Thymus (tissue), 11 donors: ENCODE results near the gene FGF14. TPM values are rescaled to one million over a fixed set of nuclear protein-coding genes. Genes with fewer than 3 reads are reported as not detected.

Experiments used
- DNase-seq, 9 donors: peaks; one replicate each; pipeline ENCODE4 v3.0.0-alpha.2; 2013; ENCODE audit warnings: low spot score in 9 of 9, low read depth in 6 of 9, missing footprints in 1 of 9
- H3K27ac ChIP-seq, 2 donors: one replicate each; pipeline ENCODE4 v1.5.1; 2013; ENCODE audit warnings: control low read depth in 1 of 2, low read depth in 1 of 2, low read length in 1 of 2, mild to moderate bottlenecking in 1 of 2, moderate library complexity in 1 of 2
- H3K27me3 ChIP-seq, 2 donors: one replicate each; pipeline ENCODE4 v1.5.1; 2013; ENCODE audit warnings: low read length in 1 of 2; ENCODE audit not compliant: control insufficient read depth in 2 of 2, insufficient read depth in 1 of 2
- H3K36me3 ChIP-seq, 2 donors: one replicate each; pipeline ENCODE4 v1.5.1; 2013; ENCODE audit warnings: low read length in 1 of 2, mild to moderate bottlenecking in 1 of 2, moderate library complexity in 1 of 2; ENCODE audit not compliant: control insufficient read depth in 2 of 2, insufficient read depth in 2 of 2
- H3K4me1 ChIP-seq, 2 donors: one replicate each; pipeline ENCODE4 v1.5.1; 2013; ENCODE audit warnings: low read length in 2 of 2; ENCODE audit not compliant: control insufficient read depth in 2 of 2, insufficient read depth in 2 of 2
- H3K4me3 ChIP-seq, 2 donors: one replicate each; pipeline ENCODE4 v1.5.1; 2013; ENCODE audit warnings: low read length in 2 of 2, control low read depth in 1 of 2, mild to moderate bottlenecking in 1 of 2
- H3K9me3 ChIP-seq, 2 donors: one replicate each; pipeline ENCODE4 v1.5.1; 2013; ENCODE audit warnings: low read length in 1 of 2, mild to moderate bottlenecking in 1 of 2; ENCODE audit not compliant: control insufficient read depth in 2 of 2, insufficient read depth in 1 of 2
- WGBS: extraction: QIAGEN DNeasy Blood & Tissue Kit; methylation state at CpG from one replicate; pipeline ENCODE4 v1.1.7; 2013; 5-methylcytosine and 5-hydroxymethylcytosine counted together
- polyA plus RNA-seq: library from polyadenylated mRNA; stranded (reverse); fragments of 200-250 nt; gene quantifications from one replicate; pipeline ENCODE4 v1.2.3, GENCODE V29; 2013
- total RNA-seq: library from RNA; stranded (reverse); fragments of 120-200 nt; gene quantifications from one replicate; pipeline ENCODE4 v1.2.4, GENCODE V29; 2013
- donor health status: healthy.

FGF14 gene
- total and polyA plus RNA-seq, 2 donors = 0.05 to 0.14 TPM

DNA sequence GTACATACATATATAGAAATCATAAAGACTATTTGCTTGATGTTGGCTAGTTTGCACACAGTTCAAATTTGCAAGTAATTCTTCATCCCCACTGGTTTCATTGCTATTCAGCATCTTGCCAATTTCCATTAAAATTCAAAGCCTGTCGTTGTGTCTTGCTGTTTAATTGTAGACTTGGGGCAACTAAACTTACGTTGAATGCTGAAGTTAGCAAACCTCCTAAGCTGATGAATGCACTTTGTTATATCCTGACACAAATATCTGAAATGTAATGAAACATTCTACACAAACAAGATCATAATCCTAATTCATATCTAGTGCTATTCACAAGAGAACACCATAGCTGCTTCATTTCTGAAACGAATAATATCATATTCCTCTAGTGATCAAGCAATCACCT is 568.2 kb downstream of the FGF14 start:
- 89% methylated on average over 3 of the region's 3 CpGs for WGBS
- DNase-seq = no peak
- H3K36me3 ChIP-seq = no peaks in the 10 kb centered on the region
- H3K27ac ChIP-seq = no peak overlapping the region
- no peaks in the 10 kb centered on the region for H3K27me3 ChIP-seq
- no peaks in the 10 kb centered on the region for H3K4me1 ChIP-seq
- no peaks in the 10 kb centered on the region for H3K9me3 ChIP-seq
- no peak overlapping the region for H3K4me3 ChIP-seq

DNA sequence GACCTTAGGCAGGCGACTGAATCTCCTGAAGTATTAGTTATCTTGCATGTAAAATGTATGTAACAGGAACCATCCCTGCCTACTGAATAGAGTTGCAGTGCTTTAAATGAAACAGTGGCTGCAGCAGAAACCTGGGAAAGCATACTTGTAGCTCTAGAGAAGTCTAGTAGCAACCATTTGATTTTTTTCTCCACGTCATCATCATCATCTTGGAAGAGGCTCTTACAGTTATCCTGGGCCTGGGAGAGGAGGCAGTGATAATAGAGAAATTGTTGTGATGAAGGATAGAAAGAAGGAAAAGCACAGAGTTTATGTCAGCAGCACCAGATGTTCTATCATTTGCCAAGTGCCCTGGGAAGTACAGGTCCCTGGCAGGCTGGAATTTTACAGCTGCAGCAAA is 571.8 kb downstream of the FGF14 start:
- Histone ChIP-seq H3K36me3 (no peaks in the 10 kb centered on the region), H3K27ac (no peak overlapping the region), H3K4me3 (no peak overlapping the region), H3K4me1 (no peaks in the 10 kb centered on the region), H3K27me3 (no peaks in the 10 kb centered on the region), H3K9me3 (no peaks in the 10 kb centered on the region)
- DNase-seq = no peak
- WGBS = 84% methylated on average over 2 of the region's 2 CpGs

DNA sequence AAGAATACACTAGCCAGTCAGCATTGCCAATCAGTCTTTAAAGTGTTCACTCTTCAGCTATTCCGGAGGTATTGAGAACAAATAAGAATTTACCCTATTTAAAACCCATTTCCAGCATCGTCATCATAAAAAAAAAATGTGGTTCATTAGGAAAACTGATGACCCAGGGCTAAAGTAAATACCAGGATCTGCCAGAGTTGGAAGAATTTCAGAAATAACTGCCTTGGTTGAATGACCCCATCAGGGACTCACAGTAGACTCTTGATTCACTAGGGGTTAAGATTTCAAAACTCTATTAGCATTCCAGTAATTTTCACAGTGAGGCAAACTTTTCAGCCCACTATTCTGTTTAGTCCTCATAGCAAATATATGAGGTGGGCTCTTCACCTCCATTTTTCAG is 572.4 kb downstream of the FGF14 start:
- H3K27me3 ChIP-seq = no peaks in the 10 kb centered on the region
- 87% methylated on average over 2 of the region's 2 CpGs for WGBS
- no peak for DNase-seq
- H3K9me3 ChIP-seq = no peaks in the 10 kb centered on the region
- no peak overlapping the region for H3K27ac ChIP-seq
- H3K4me1 ChIP-seq = no peaks in the 10 kb centered on the region
- H3K4me3 ChIP-seq = no peak overlapping the region
- no peaks in the 10 kb centered on the region for H3K36me3 ChIP-seq

DNA sequence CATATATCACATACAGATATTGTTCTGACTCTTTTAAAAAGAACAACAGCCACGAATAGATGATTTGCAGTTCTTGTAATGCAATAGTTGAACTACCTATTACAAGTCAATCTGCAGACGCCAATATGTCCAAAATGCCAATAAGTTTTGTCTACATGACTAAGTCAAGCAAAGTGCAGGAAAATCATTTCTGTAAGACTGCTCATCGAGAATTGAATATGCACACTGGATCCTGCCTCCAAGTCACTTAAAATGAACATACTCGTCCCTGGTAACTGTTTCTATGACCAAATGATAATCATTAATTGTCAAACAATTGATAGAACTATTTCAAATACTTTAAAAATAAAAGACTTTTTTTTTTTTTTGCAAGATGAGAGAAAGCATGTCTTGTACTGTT is 573.7 kb downstream of the FGF14 start:
- no peak overlapping the region for H3K27ac ChIP-seq
- H3K4me1 ChIP-seq = no peaks in the 10 kb centered on the region
- H3K27me3 ChIP-seq = no peaks in the 10 kb centered on the region
- WGBS = 81% methylated on average over 4 of the region's 4 CpGs
- H3K4me3 ChIP-seq = no peak overlapping the region
- DNase-seq = no peak
- H3K9me3 ChIP-seq = no peaks in the 10 kb centered on the region
- H3K36me3 ChIP-seq = no peaks in the 10 kb centered on the region

DNA sequence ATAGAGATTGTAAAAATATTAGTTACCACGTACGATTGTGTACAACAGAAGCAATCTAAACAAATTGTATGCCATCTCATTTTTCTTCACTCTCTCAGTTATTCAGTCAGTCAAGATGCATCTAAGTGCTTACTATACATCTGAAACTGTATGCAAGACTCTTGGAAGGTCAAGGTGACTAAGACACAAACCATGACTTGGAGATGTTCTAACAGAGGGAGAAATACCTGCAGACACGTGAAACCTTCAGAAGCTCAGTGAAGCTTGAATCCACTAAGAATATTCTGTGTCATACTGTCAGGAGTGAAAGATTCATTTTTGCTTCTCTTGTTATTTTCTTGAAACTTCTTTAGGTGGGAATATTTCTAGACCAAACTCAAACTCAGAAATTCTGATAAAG is 584.0 kb downstream of the FGF14 start:
- DNase-seq = no peak
- Histone ChIP-seq H3K4me3 (no peak overlapping the region), H3K36me3 (no peaks in the 10 kb centered on the region), H3K4me1 (no peaks in the 10 kb centered on the region), H3K27me3 (no peaks in the 10 kb centered on the region), H3K9me3 (no peaks in the 10 kb centered on the region), H3K27ac (no peak overlapping the region)
- WGBS = 89% methylated on average over 3 of the region's 3 CpGs

DNA sequence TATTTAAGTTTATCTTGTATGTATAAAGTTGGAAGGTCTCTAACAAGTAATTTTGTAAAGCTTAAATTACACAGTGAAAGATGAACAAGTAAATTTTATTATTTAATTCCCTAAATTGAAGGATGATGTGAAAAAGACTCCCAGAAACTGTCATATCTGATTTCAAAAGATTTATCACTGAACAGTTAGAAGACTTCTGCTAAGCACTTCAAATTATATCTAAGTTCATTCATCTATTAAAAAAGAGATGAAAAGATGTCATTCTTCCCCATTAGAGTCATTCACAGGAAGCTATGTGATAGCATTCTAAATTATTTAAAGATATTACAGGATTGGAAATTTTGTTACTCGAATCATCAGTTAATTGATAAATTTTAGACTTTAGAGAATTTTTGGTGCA is 590.0 kb downstream of the FGF14 start:
- DNase-seq = no peak
- Histone ChIP-seq H3K4me1 (no peaks in the 10 kb centered on the region), H3K27ac (no peak overlapping the region), H3K36me3 (no peaks in the 10 kb centered on the region), H3K4me3 (no peak overlapping the region), H3K27me3 (no peaks in the 10 kb centered on the region), H3K9me3 (no peaks in the 10 kb centered on the region)
- 83% methylated on average over 1 of the region's 1 CpG for WGBS

DNA sequence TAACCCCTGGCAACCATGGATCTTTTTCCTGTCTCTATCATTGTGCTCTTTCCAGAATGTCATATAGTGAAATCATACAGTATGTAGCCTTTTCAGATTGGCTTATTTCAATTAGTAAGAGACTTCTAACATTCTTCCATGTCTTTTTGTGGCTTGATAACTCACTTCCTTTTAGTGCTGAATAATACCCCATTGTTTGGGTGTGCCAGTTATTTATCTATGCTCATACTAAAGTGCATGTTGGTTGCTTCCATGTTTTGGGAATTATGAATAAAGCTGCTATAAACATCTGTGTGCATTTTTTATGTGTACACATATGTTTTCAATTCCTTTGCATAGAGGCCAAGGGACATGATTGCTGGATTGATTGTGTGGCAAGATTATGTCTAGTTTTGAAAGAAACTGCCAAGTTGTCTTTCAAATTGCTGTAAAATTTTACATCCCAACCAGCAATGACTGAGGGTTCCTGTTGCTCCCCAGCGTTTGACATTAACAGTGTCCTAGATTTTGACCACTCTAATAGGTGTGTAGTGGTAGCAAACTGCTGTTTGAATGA is 590.5 kb downstream of the FGF14 start:
- no peak for DNase-seq
- Histone ChIP-seq H3K27me3 (no peaks in the 10 kb centered on the region), H3K4me1 (no peaks in the 10 kb centered on the region), H3K36me3 (no peaks in the 10 kb centered on the region), H3K4me3 (no peak overlapping the region), H3K9me3 (no peaks in the 10 kb centered on the region), H3K27ac (no peak overlapping the region)
- 80% methylated on average over 1 of the region's 1 CpG for WGBS

DNA sequence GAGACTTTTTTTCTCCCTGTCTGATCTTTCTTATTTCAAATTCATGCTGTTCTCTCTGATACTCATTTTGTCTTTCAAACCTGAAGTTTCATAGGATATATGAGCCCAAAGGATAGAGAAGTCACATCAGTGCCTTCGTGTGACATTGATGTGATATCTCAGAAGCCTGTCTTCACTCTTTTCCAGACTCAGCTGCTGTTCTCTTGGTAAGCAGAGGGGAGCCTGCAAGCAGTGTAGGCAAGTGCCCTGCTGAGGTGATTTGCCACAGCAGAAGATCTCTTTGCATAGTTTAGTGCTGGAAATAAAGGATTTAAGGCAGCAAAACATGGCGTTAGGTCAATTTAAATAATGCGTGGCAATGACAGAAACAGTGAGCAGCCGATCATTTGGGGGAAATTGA is 602.7 kb downstream of the FGF14 start:
- no peaks in the 10 kb centered on the region for H3K9me3 ChIP-seq

DNA sequence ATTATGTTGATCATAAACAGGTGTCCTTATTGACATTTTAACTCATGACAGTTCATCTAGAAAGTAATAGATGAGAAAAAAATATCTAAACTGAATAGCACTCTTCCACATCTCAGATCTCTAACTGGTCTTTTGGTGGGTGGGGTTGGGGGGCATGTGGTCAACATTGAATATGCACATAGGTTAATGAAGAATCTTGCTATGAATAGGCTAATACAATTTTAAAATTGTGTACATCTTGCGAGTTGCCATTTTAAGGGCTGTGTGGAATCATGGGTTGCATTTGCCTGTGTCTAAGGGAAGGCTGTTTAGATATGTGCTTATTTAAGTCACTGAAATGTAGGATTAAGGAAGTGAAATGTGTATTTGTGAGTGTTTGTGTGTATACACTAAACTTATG is 603.4 kb downstream of the FGF14 start:
- H3K27ac ChIP-seq = no peak overlapping the region
- WGBS = 41% methylated on average over 1 of the region's 1 CpG
- H3K27me3 ChIP-seq = no peaks in the 10 kb centered on the region

More for the DNA sequence above, 602.7 kb downstream of the FGF14 start:
- H3K27ac ChIP-seq = no peak overlapping the region
- DNase-seq = no peak
- H3K27me3 ChIP-seq = no peaks in the 10 kb centered on the region
- no peaks in the 10 kb centered on the region for H3K4me1 ChIP-seq
- H3K36me3 ChIP-seq = no peaks in the 10 kb centered on the region
- H3K4me3 ChIP-seq = no peak overlapping the region
- WGBS = 62% methylated on average over 4 of the region's 4 CpGs

DNA sequence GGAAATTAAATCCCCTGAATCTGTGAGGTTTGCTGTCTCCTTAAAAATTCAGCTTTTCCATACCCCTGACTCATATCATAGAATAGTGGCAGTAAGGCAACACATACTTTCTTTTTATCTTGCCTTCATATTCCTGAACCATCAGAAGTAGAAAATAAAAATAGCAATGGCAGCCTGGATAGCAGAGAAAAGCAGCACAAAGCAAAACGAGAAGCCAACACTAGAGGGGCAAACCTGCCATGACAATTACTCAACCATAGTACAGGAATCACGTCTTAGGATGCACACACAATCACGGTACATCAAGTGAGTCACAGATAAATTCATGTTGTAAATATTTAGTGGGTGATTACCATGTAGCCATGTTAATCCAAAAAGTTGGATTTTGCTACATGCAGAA is 606.4 kb downstream of the FGF14 start:
- H3K4me3 ChIP-seq = no peak overlapping the region
- no peak for DNase-seq
- no peaks in the 10 kb centered on the region for H3K36me3 ChIP-seq
- WGBS = 83% methylated on average over 3 of the region's 3 CpGs
- no peaks in the 10 kb centered on the region for H3K4me1 ChIP-seq
- no peaks in the 10 kb centered on the region for H3K27me3 ChIP-seq
- H3K27ac ChIP-seq = no peak overlapping the region
- H3K9me3 ChIP-seq = no peaks in the 10 kb centered on the region

More for the DNA sequence above, 603.4 kb downstream of the FGF14 start:
- no peak for DNase-seq
- Histone ChIP-seq H3K36me3 (no peaks in the 10 kb centered on the region), H3K4me1 (no peaks in the 10 kb centered on the region), H3K9me3 (no peaks in the 10 kb centered on the region), H3K4me3 (no peak overlapping the region)
